Cardiac fibroblast (primary cell): ENCODE data around the gene DDC.

Experiments used
- DNase-seq, 2 donors: peaks; one replicate each; pipeline versions ENCODE4 v3.0.0 to v3.0.0-alpha.2; 2010; ENCODE audit warnings: low read depth in 2 of 2
- H3K4me3 ChIP-seq, 2 donors: replicated peaks in 1 of 2; 1 replicate in 1 of 2; 2 replicates in 1 of 2; pipeline ENCODE4 v1.5.1; 2011; ENCODE audit warnings: low read depth in 2 of 2, low read length in 2 of 2, mild to moderate bottlenecking in 2 of 2, moderate library complexity in 1 of 2
- TF ChIP-seq, protein P1 (sequence below): IDR thresholded peaks from one replicate; pipeline ENCODE4 v1.5.1; 2011; ENCODE audit warnings: low read depth, mild to moderate bottlenecking, low read length, inconsistent platforms

DDC gene, protein sequence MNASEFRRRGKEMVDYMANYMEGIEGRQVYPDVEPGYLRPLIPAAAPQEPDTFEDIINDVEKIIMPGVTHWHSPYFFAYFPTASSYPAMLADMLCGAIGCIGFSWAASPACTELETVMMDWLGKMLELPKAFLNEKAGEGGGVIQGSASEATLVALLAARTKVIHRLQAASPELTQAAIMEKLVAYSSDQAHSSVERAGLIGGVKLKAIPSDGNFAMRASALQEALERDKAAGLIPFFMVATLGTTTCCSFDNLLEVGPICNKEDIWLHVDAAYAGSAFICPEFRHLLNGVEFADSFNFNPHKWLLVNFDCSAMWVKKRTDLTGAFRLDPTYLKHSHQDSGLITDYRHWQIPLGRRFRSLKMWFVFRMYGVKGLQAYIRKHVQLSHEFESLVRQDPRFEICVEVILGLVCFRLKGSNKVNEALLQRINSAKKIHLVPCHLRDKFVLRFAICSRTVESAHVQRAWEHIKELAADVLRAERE

DNA sequence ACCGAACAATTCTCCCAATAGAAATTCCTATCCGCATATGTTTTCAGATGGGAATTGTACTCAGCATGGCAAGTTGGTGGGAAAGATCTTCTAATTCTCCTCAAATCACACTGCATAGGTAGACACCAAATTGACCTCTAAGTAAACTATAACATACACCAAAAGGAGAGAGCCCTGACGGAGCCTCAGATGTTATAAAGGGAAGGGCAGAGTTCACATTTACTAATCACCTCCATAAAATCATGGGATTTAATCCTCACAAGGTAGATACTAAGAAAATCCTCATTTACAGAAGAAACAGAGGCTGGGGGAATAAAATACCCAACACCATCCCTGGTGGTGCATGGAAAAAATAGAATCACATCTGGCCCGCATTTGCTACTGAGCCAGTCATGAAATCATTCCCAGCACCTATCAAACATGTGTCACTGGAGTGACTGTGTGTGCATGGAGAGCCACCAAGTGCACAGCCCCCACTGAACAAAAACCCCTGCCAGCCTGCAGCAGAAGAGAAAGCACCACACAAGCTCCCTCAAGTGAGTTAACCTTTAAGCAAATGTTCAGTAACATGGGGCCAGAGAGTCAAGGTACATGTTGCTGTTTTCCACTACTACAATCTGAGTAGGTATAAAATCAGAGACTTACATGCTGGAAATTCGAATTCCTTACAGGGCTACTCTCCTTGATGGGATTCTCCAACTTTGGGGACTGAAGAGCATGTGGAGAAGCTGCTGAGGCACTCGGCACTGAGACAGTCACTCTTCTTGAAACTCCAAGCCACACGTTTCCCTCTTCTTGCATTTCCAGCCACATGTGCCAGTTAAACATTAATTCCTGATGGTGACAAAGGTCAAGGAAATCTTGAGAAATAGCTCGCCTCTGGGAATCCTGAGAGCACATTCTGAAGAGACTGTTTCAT, at the start of gene DDC:
Gene DDC, minus strand, starts transcription at position 766 of the 919 bp plus-strand sequence. CDS start 21,320 bp downstream, outside the sequence.
- H3K4me3 ChIP-seq = no peak within 1 kb of the TSS
- TF ChIP-seq, protein P1, sequence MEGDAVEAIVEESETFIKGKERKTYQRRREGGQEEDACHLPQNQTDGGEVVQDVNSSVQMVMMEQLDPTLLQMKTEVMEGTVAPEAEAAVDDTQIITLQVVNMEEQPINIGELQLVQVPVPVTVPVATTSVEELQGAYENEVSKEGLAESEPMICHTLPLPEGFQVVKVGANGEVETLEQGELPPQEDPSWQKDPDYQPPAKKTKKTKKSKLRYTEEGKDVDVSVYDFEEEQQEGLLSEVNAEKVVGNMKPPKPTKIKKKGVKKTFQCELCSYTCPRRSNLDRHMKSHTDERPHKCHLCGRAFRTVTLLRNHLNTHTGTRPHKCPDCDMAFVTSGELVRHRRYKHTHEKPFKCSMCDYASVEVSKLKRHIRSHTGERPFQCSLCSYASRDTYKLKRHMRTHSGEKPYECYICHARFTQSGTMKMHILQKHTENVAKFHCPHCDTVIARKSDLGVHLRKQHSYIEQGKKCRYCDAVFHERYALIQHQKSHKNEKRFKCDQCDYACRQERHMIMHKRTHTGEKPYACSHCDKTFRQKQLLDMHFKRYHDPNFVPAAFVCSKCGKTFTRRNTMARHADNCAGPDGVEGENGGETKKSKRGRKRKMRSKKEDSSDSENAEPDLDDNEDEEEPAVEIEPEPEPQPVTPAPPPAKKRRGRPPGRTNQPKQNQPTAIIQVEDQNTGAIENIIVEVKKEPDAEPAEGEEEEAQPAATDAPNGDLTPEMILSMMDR = no peak
- no peak for DNase-seq

GRCh38 chr7:50613473-50613872, 48.3 kb upstream of the DDC start:
- DNase-seq = no peak
- no peak overlapping the region for H3K4me3 ChIP-seq

GRCh38 chr7:50612704-50613103, 47.5 kb upstream of the DDC start:
- no peak for DNase-seq
- no peak overlapping the region for H3K4me3 ChIP-seq
- TF ChIP-seq, protein P1 = no peak

More at GRCh38 chr7:50613473-50613872, 48.3 kb upstream of the DDC start:
- TF ChIP-seq, protein P1 = no peak

DNA sequence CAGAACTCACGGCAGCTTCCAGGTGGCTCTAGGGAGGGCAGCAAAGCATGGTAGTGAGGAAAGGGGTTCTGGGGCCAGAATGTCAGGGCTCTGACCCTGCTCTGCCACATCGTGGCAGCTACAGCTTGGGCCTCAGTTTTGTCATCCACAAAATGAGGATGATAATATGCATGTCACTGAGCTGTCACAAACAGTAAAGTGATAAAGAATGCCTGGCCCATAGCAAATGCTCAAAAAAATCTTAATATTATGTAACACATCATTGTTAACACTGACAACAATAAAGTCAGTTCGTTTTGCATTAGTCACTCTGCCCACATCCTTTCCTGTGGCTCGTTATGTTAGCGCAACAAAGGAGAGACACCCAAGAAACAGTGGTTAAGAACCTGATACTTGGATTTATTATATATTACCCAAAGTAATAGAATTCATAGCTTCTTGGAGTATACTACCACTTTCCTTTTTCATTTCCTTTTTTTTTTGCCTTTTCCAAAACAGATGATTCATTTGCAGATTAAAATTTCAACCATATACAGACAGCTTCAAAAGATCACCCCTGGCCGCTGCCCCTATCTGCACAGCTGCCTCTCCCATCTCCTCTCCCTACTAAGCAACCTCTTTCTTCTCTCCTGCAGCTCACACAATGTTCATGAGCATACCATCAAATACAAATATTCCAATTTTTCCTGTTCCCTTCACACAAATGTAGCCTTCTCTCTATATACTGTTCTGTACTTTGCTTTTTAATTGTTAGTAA, 45.5 kb upstream of the DDC start:
- no peak overlapping the region for H3K4me3 ChIP-seq
- DNase-seq = peak; percentile 60 to 83

GRCh38 chr7:50608196-50608906, 43.1 kb upstream of the DDC start:
- DNase-seq = no peak
- no peak overlapping the region for H3K4me3 ChIP-seq
- TF ChIP-seq, protein P1 = no peak

More for the DNA sequence above, 45.5 kb upstream of the DDC start:
- TF ChIP-seq, protein P1 = no peak
